GM12878 (cell line): Measurements from ENCODE around the gene CD300A. TPM values are rescaled to one million over a fixed set of nuclear protein-coding genes. Genes with fewer than 3 reads are reported as not detected.

ENCODE experiments used
- ATAC-seq: fragments of 200-7000 bp; cut with Tn5 transposase; 3 replicates; pipeline ENCODE4 v1.9.1; 2020; ENCODE audit warnings: mild to moderate bottlenecking, moderate library complexity
- BruUV-seq: library from RNA; stranded (reverse); fragments of 400-500 nt; replicated peaks from 2 replicates; lab custom pipeline; 2021; lab: Mats Ljungman, UMichigan
- CTCF ChIA-PET: fragments of 300-600 bp; sonication (Branson Sonifier 250); formaldehyde crosslinking; extraction: SDS; loops from one replicate; lab custom pipeline; 2021; ENCODE audit warnings: inconsistent platforms; lab: Yijun Ruan, JAX
- POLR2A ChIA-PET: fragments of 350-600 bp; formaldehyde crosslinking; extraction: SDS; loops from one replicate; lab custom pipeline; 2021; ENCODE audit warnings: inconsistent platforms; lab: Charles Lee
- RAD21 ChIA-PET: fragments of 300-600 bp; sonication (Branson Sonifier 250); formaldehyde crosslinking; loops from one replicate; lab custom pipeline; 2023; ENCODE audit warnings: antibody characterized with exemption; ENCODE audit not compliant: unreplicated experiment; lab: Charles Lee
- SMC1A ChIA-PET: fragments of 300-600 bp; sonication (Branson Sonifier 250); formaldehyde crosslinking; loops from one replicate; lab custom pipeline; 2023; ENCODE audit not compliant: unreplicated experiment, uncharacterized antibody; lab: Charles Lee
- DNase-seq: peaks from one replicate; pipeline ENCODE4 v3.0.0-alpha.2; 2011; ENCODE audit warnings: low read depth, low spot score
- FAIRE-seq: peaks from 3 replicates; lab custom pipeline; 2011; peaks lifted over from hg19 to GRCh38; lab: Jason Lieb, UNC
- H2AFZ ChIP-seq: 2 replicates; pipeline ENCODE4 v1.6.0; 2011; ENCODE audit warnings: low read depth, low read length, control low read depth; ENCODE audit not compliant: control insufficient read depth
- H3K27ac ChIP-seq: 2 replicates; pipeline ENCODE4 v1.5.1; 2011; ENCODE audit warnings: control low read depth; ENCODE audit not compliant: control insufficient read depth, insufficient read depth
- H3K27me3 ChIP-seq, 2 experiments: replicated peaks in 1 of 2; 2 replicates each; pipeline versions ENCODE4 v1.6.0 to v1.6.1; 2011; ENCODE audit warnings: low read length in 1 of 2; ENCODE audit not compliant: control insufficient read depth in 2 of 2, insufficient read depth in 2 of 2
- H3K36me3 ChIP-seq, 2 experiments: 2 replicates each; pipeline ENCODE4 v1.5.1; 2011; ENCODE audit warnings: low read length in 1 of 2; ENCODE audit not compliant: control insufficient read depth in 2 of 2, insufficient read depth in 2 of 2
- H3K4me1 ChIP-seq: 2 replicates; pipeline ENCODE4 v1.6.1; 2011; ENCODE audit warnings: mild to moderate bottlenecking, low read length, moderate library complexity, mixed read lengths; ENCODE audit not compliant: control insufficient read depth, insufficient read depth
- H3K4me2 ChIP-seq: 2 replicates; pipeline ENCODE4 v1.6.0; 2011; ENCODE audit warnings: control low read depth; ENCODE audit not compliant: control insufficient read depth, insufficient read depth
- H3K4me3 ChIP-seq: fragments of 200-600 bp; sonication (generic); 2 replicates; pipeline ENCODE4 v1.5.1; 2016
- H3K79me2 ChIP-seq: 2 replicates; pipeline ENCODE4 v1.6.0; 2011; ENCODE audit warnings: low read length; ENCODE audit not compliant: control insufficient read depth, insufficient read depth
- H3K9ac ChIP-seq: 2 replicates; pipeline ENCODE4 v1.8.0; 2011; ENCODE audit warnings: low read length, control low read depth, mixed read lengths; ENCODE audit not compliant: control insufficient read depth, insufficient read depth
- H3K9me3 ChIP-seq: replicated peaks from 3 replicates; pipeline ENCODE4 v1.5.1; 2011; ENCODE audit warnings: mild to moderate bottlenecking, low read length; ENCODE audit not compliant: control insufficient read depth, insufficient read depth
- H4K20me1 ChIP-seq: 2 replicates; pipeline ENCODE4 v1.6.0; 2011; ENCODE audit not compliant: control insufficient read depth, insufficient read depth
- ATF2 ChIP-seq: IDR thresholded peaks from 2 replicates; pipeline ENCODE4 v1.6.1; 2012; ENCODE audit warnings: low read length, inconsistent platforms
- BHLHE40 ChIP-seq, 2 experiments: fragments of 450-650 bp in 1 of 2; IDR thresholded peaks; 2 replicates each; pipeline ENCODE4 v1.6.1; 2011 to 2017; ENCODE audit warnings: low read depth in 2 of 2, borderline replicate concordance in 1 of 2, improper control_type of control experiment in 1 of 2, low read length in 1 of 2, mild to moderate bottlenecking in 1 of 2
- BRCA1 ChIP-seq: IDR thresholded peaks from 2 replicates; pipeline ENCODE4 v1.6.1; 2011; ENCODE audit warnings: low read depth, low read length, improper control_type of control experiment
- CBX3 ChIP-seq: fragments of 200-600 bp; sonication (generic); IDR thresholded peaks from 2 replicates; pipeline ENCODE4 v1.6.1; 2016; ENCODE audit warnings: low read depth, borderline replicate concordance
- E4F1 ChIP-seq: fragments of 450-650 bp; IDR thresholded peaks from 2 replicates; pipeline ENCODE4 v1.6.1; 2018; ENCODE audit warnings: borderline replicate concordance, mild to moderate bottlenecking; ENCODE audit not compliant: partially characterized antibody
- GATAD2B ChIP-seq: fragments of 450-650 bp; conservative IDR thresholded peaks from 2 replicates; pipeline ENCODE4 v1.6.1; 2017; ENCODE audit warnings: low read depth, mild to moderate bottlenecking, moderate library complexity
- IRF3 ChIP-seq: fragments of 450-650 bp; IDR thresholded peaks from 2 replicates; pipeline ENCODE4 v1.6.1; 2014; ENCODE audit warnings: mild to moderate bottlenecking
- JUNB ChIP-seq: IDR thresholded peaks from 2 replicates; pipeline ENCODE4 v1.6.1; 2016; ENCODE audit warnings: antibody characterized with exemption, mild to moderate bottlenecking
- MAX ChIP-seq: IDR thresholded peaks from 2 replicates; pipeline ENCODE4 v1.6.1; 2012; ENCODE audit warnings: low read depth, low read length, improper control_type of control experiment
- NR2C2 ChIP-seq: IDR thresholded peaks from 2 replicates; pipeline ENCODE4 v1.6.1; 2011; ENCODE audit warnings: borderline replicate concordance, low read depth; ENCODE audit not compliant: control insufficient read depth, insufficient read length
- PAX8 ChIP-seq: fragments of 450-650 bp; IDR thresholded peaks from 2 replicates; pipeline ENCODE4 v1.6.1; 2017; ENCODE audit warnings: mild to moderate bottlenecking, moderate library complexity
- POLR2A ChIP-seq: IDR thresholded peaks from 2 replicates; pipeline ENCODE4 v1.6.1; 2011; ENCODE audit warnings: low read depth, mild to moderate bottlenecking, low read length
- RCOR1 ChIP-seq: conservative IDR thresholded peaks from 2 replicates; pipeline ENCODE4 v1.6.1; 2012; ENCODE audit warnings: low read depth, low read length, improper control_type of control experiment
- SMARCA5 ChIP-seq: fragments of 450-650 bp; IDR thresholded peaks from 2 replicates; pipeline ENCODE4 v1.6.1; 2017; ENCODE audit warnings: mild to moderate bottlenecking
- STAT1 ChIP-seq: fragments of 450-650 bp; conservative IDR thresholded peaks from 2 replicates; pipeline ENCODE4 v1.6.1; 2014; ENCODE audit warnings: antibody characterized with exemption, mild to moderate bottlenecking
- SUPT20H ChIP-seq: IDR thresholded peaks from 2 replicates; pipeline ENCODE4 v1.6.1; 2011; ENCODE audit warnings: low read depth, mild to moderate bottlenecking, low read length, moderate library complexity, borderline replicate concordance; ENCODE audit not compliant: control insufficient read depth
- TARDBP ChIP-seq: IDR thresholded peaks from 2 replicates; pipeline ENCODE4 v1.6.1; 2016; ENCODE audit warnings: borderline replicate concordance
- ZNF622 ChIP-seq: fragments of 450-650 bp; IDR thresholded peaks from 2 replicates; pipeline ENCODE4 v1.6.1; 2017; ENCODE audit warnings: mild to moderate bottlenecking, inconsistent platforms
- WGBS: methylation state at CpG from one replicate; pipeline ENCODE4 v1.1.6; 2016; ENCODE audit warnings: low lambda C conversion rate; ENCODE audit not compliant: insufficient replicate concordance, insufficient coverage; ENCODE audit errors: missing lambda C conversion rate; 5-methylcytosine and 5-hydroxymethylcytosine counted together
- in situ Hi-C: fragments of 300-500 bp; cut with MboI; formaldehyde crosslinking; loops from 9 replicates; pipeline ENCODE4 v1.14.3; 2018; ENCODE audit warnings: mixed read lengths
- intact Hi-C: fragments of 100-400 bp; cut with micrococcal nuclease; formaldehyde crosslinking; loops from one replicate; pipeline ENCODE4 v1.14.2; 2022; ENCODE audit not compliant: unreplicated experiment
- polyA plus RNA-seq, 11 experiments: library from polyadenylated mRNA; depleted of rRNA in 4 of 11; unstranded in 6 of 11; stranded (reverse) in 5 of 11; fragments of >200 nt; fragmentation: Nextera tagmentation in 4 of 11; fragmentation: Illumina TruSeq in 1 of 11; extraction: Ambion mirVana in 4 of 11; extraction: Trizol in 1 of 11; gene quantifications; 1 replicate in 1 of 11; 2 replicates in 10 of 11; pipeline versions ENCODE4 v1.2.1 to v1.2.3, GENCODE V29; 2011 to 2016; ENCODE audit warnings: inconsistent platforms in 2 of 11, missing spikeins in 2 of 11, low read depth in 1 of 11
- total RNA-seq, 4 experiments: library from RNA; depleted of rRNA in 3 of 4; stranded (reverse); fragments of >200 nt in 3 of 4; fragmentation: Illumina TruSeq in 1 of 4; extraction: Trizol in 1 of 4; gene quantifications; 2 replicates each; pipeline versions ENCODE4 v1.2.1 to v1.2.3, GENCODE V29; 2013 to 2021

The CD300A gene
- total and polyA plus RNA-seq, 10 of the 15 experiments (the other 5 are each of a cell fraction or from before 2014, with no cell fraction given): 10.6 to 128 (median 36.1) TPM

- no peak for ATAC-seq
- H4K20me1 ChIP-seq: no peaks in the 10 kb centered on the region
- ChIA-PET SMC1A (no interaction called here), RAD21 (interaction anchor here (0.6 kb wide), 1 partner anchor 440 kb away, joined by 3 read pairs; no protein-coding TSS in a partner anchor), CTCF (no interaction called here), POLR2A (no interaction called here)
- BruUV-seq: no TSS peak
- no peaks in the 10 kb centered on the region for H3K36me3 ChIP-seq
- 46% methylated on average over 10 of the region's 10 CpGs for WGBS
- H3K9me3 ChIP-seq: no peaks in the 10 kb centered on the region
- no peak for DNase-seq
- in situ Hi-C loops (no loop called here), intact Hi-C loops (no loop called here)
- no peak overlapping the region for H3K9ac ChIP-seq
- no peak overlapping the region for H3K4me3 ChIP-seq
- H3K27ac ChIP-seq: no peak overlapping the region
- no peak overlapping the region for H2AFZ ChIP-seq
- peaks cover 17% of the 10 kb centered on the region for H3K4me1 ChIP-seq
- peaks cover 3 to 11% of the 10 kb centered on the region in 2 experiments; a peak in 3 of 4 replicates for H3K27me3 ChIP-seq
- TF ChIP-seq JUNB: no peak
- no peak for TF ChIP-seq E4F1
- no peak for TF ChIP-seq SMARCA5
- TF ChIP-seq NR2C2: no peak
- TF ChIP-seq BRCA1: no peak
- TF ChIP-seq SUPT20H: no peak
- no peak for TF ChIP-seq TARDBP
- no peak for TF ChIP-seq BHLHE40 (IDR thresholded peaks at IDR 0.05; ENCODE audit: borderline replicate concordance in 1 of 2, low read depth in 2 of 2, low read length in 1 of 2)
- TF ChIP-seq ATF2: no peak
- no peak for TF ChIP-seq RCOR1
- no peak for TF ChIP-seq CBX3
- TF ChIP-seq IRF3: no peak
- no peak for TF ChIP-seq MAX
- no peak for TF ChIP-seq GATAD2B
- no peak for TF ChIP-seq ZNF622
- no peak for TF ChIP-seq PAX8
- no peak for TF ChIP-seq STAT1
- no peak for TF ChIP-seq POLR2A
- no peaks in the 10 kb centered on the region for H3K79me2 ChIP-seq
- no peak for FAIRE-seq
- H3K4me2 ChIP-seq: no peak overlapping the region
Measured at GRCh38 chr17:74427048-74427762, 39.2 kb upstream of the CD300A start.
